H1 (cell line): ENCODE results near the gene MKLN1. TPM values are rescaled to one million over a fixed set of nuclear protein-coding genes. Genes with fewer than 3 reads are reported as not detected.

Experiments
- CTCF ChIA-PET: fragments of 300-600 bp; sonication (Branson Sonifier 250); formaldehyde crosslinking; loops from one replicate; lab custom pipeline; 2021; ENCODE audit not compliant: partially characterized antibody; lab: Charles Lee
- POLR2A ChIA-PET: fragments of 300-600 bp; sonication (Branson Sonifier 250); formaldehyde crosslinking; loops from one replicate; lab custom pipeline; 2021; ENCODE audit warnings: inconsistent platforms; ENCODE audit not compliant: partially characterized antibody; lab: Charles Lee
- DNase-seq, 2 experiments: peaks; one replicate each; pipeline versions ENCODE4 v3.0.0 to v3.0.0-alpha.2; 2010 to 2022; ENCODE audit warnings: low spot score in 2 of 2, low read depth in 1 of 2, mixed read lengths in 1 of 2
- FAIRE-seq: peaks from 2 replicates; lab custom pipeline; 2011; peaks lifted over from hg19 to GRCh38; lab: Jason Lieb, UNC
- H2AFZ ChIP-seq: 2 replicates; pipeline ENCODE4 v1.8.1; 2012; ENCODE audit warnings: low read length, inconsistent platforms
- H2AK5ac ChIP-seq: 2 replicates; pipeline ENCODE4 v1.6.1; 2013; ENCODE audit warnings: low read depth, low read length
- H2BK120ac ChIP-seq: replicated peaks from 2 replicates; pipeline ENCODE3; 2013; ENCODE audit warnings: low read depth, low read length, inconsistent platforms
- H2BK12ac ChIP-seq: 2 replicates; pipeline ENCODE4 v1.6.1; 2013; ENCODE audit warnings: low read depth, low read length
- H2BK15ac ChIP-seq: 2 replicates; pipeline ENCODE4 v1.6.1; 2013; ENCODE audit warnings: low read length
- H2BK20ac ChIP-seq: 2 replicates; pipeline ENCODE4 v1.6.1; 2013; ENCODE audit warnings: low read length
- H2BK5ac ChIP-seq: 2 replicates; pipeline ENCODE4 v1.6.1; 2013; ENCODE audit warnings: low read depth, low read length
- H3K14ac ChIP-seq: 2 replicates; pipeline ENCODE4 v1.6.1; 2013; ENCODE audit warnings: inconsistent platforms; ENCODE audit not compliant: insufficient read length
- H3K18ac ChIP-seq: 2 replicates; pipeline ENCODE4 v1.6.1; 2013; ENCODE audit warnings: low read length; ENCODE audit errors: extremely low read depth
- H3K23ac ChIP-seq: 2 replicates; pipeline ENCODE4 v1.6.1; 2013; ENCODE audit warnings: inconsistent platforms; ENCODE audit not compliant: insufficient read length
- H3K23me2 ChIP-seq: 2 replicates; pipeline ENCODE4 v1.6.1; 2013; ENCODE audit warnings: low read depth, low read length
- H3K27ac ChIP-seq: 2 replicates; pipeline ENCODE4 v1.6.1; 2011; ENCODE audit warnings: low read depth, low read length, inconsistent platforms
- H3K27me3 ChIP-seq, 4 experiments: replicated peaks in 1 of 4; 1 replicate in 1 of 4; 2 replicates in 3 of 4; pipeline versions ENCODE4 v1.6.1 to v1.8.1; 2011 to 2013; ENCODE audit warnings: low read length in 3 of 4, mild to moderate bottlenecking in 3 of 4, inconsistent platforms in 2 of 4, mixed read lengths in 2 of 4, moderate library complexity in 1 of 4; ENCODE audit not compliant: control insufficient read depth in 3 of 4, insufficient read depth in 3 of 4; ENCODE audit errors: extremely low read depth in 1 of 4
- H3K36me3 ChIP-seq, 4 experiments: 2 replicates each; pipeline versions ENCODE4 v1.6.1 to v1.8.1; 2011 to 2013; ENCODE audit warnings: mild to moderate bottlenecking in 4 of 4, low read length in 3 of 4, moderate library complexity in 2 of 4, control low read depth in 1 of 4, inconsistent platforms in 1 of 4; ENCODE audit not compliant: insufficient read depth in 4 of 4, control insufficient read depth in 2 of 4
- H3K4ac ChIP-seq: replicated peaks from 2 replicates; pipeline ENCODE3; 2013; ENCODE audit warnings: low read length, low read depth, mixed read lengths, inconsistent platforms; ENCODE audit not compliant: insufficient read length
- H3K4me1 ChIP-seq, 4 experiments: replicated peaks in 1 of 4; 1 replicate in 1 of 4; 2 replicates in 3 of 4; pipeline versions ENCODE4 v1.6.1 to v1.8.1; 2011 to 2013; ENCODE audit warnings: low read length in 3 of 4, inconsistent platforms in 2 of 4, mixed read lengths in 1 of 4; ENCODE audit not compliant: insufficient read depth in 4 of 4, control insufficient read depth in 3 of 4
- H3K4me2 ChIP-seq, 2 experiments: 2 replicates each; pipeline versions ENCODE4 v1.6.1 to v1.8.1; 2011 to 2013; ENCODE audit warnings: low read depth in 2 of 2, low read length in 2 of 2, control low read depth in 1 of 2, inconsistent platforms in 1 of 2, mild to moderate bottlenecking in 1 of 2; ENCODE audit not compliant: insufficient read depth in 1 of 2
- H3K4me3 ChIP-seq, 4 experiments: fragments of 200-600, 300-600 bp in 1 of 4; sonication (generic), shearing (Covaris generic), sonication (Bioruptor Twin) in 1 of 4; 2 replicates each; pipeline versions ENCODE4 v1.5.1 to v1.8.1; 2011 to 2016; ENCODE audit warnings: low read length in 4 of 4, low read depth in 3 of 4, control low read depth in 2 of 4, inconsistent platforms in 2 of 4, mild to moderate bottlenecking in 2 of 4, mixed read lengths in 1 of 4, moderate library complexity in 1 of 4; ENCODE audit not compliant: insufficient read depth in 2 of 4; ENCODE audit errors: extremely low read depth in 1 of 4
- H3K56ac ChIP-seq: replicated peaks from 2 replicates; pipeline ENCODE3; 2013; ENCODE audit warnings: low read depth, mild to moderate bottlenecking, mixed read lengths, low read length, inconsistent platforms; ENCODE audit not compliant: insufficient read length
- H3K79me1 ChIP-seq: 2 replicates; pipeline ENCODE4 v1.6.1; 2013; ENCODE audit warnings: low read depth, low read length, control low read depth
- H3K79me2 ChIP-seq, 2 experiments: 2 replicates each; pipeline versions ENCODE4 v1.6.1 to v1.8.1; 2012 to 2013; ENCODE audit warnings: low read length in 2 of 2, mild to moderate bottlenecking in 2 of 2, inconsistent platforms in 1 of 2; ENCODE audit not compliant: insufficient read depth in 2 of 2, control insufficient read depth in 1 of 2
- H3K9ac ChIP-seq, 4 experiments: replicated peaks in 1 of 4; 1 replicate in 1 of 4; 2 replicates in 3 of 4; pipeline versions ENCODE4 v1.6.1 to v1.8.1; 2011 to 2013; ENCODE audit warnings: low read depth in 3 of 4, low read length in 3 of 4, control low read depth in 2 of 4, mild to moderate bottlenecking in 2 of 4, moderate library complexity in 2 of 4, inconsistent platforms in 1 of 4; ENCODE audit errors: extremely low read depth in 1 of 4
- H3K9me3 ChIP-seq, 2 experiments: 2 replicates each; pipeline versions ENCODE4 v1.6.1 to v1.8.1; 2012 to 2013; ENCODE audit warnings: mild to moderate bottlenecking in 2 of 2, moderate library complexity in 2 of 2, control low read depth in 1 of 2, inconsistent platforms in 1 of 2, low read depth in 1 of 2, low read length in 1 of 2, mixed read lengths in 1 of 2; ENCODE audit not compliant: insufficient read depth in 2 of 2
- H4K20me1 ChIP-seq, 2 experiments: replicated peaks in 1 of 2; 2 replicates each; pipeline versions ENCODE3 to v1.8.1; 2011 to 2013; ENCODE audit warnings: inconsistent platforms in 2 of 2, low read length in 2 of 2, mild to moderate bottlenecking in 1 of 2; ENCODE audit not compliant: insufficient read depth in 2 of 2, control insufficient read depth in 1 of 2
- H4K5ac ChIP-seq: 2 replicates; pipeline ENCODE4 v1.6.1; 2013; ENCODE audit warnings: low read length, low read depth, mixed read lengths, inconsistent platforms; ENCODE audit not compliant: insufficient read length
- H4K8ac ChIP-seq: 2 replicates; pipeline ENCODE4 v1.8.0; 2013; ENCODE audit warnings: mild to moderate bottlenecking, moderate library complexity, low read length, inconsistent platforms; ENCODE audit not compliant: insufficient read depth; ENCODE audit errors: extremely low read depth
- H4K91ac ChIP-seq: replicated peaks from 2 replicates; pipeline ENCODE3; 2013; ENCODE audit warnings: low read length, mixed read lengths, inconsistent platforms; ENCODE audit not compliant: insufficient read length
- CTCF ChIP-seq, 3 experiments: IDR thresholded peaks; 1 replicate in 2 of 3; 2 replicates in 1 of 3; pipeline versions ENCODE4 v1.5.1 to v1.6.1; 2011; ENCODE audit warnings: low read length in 3 of 3, mild to moderate bottlenecking in 3 of 3, inconsistent platforms in 2 of 3, low read depth in 1 of 3, moderate library complexity in 1 of 3; ENCODE audit not compliant: insufficient read depth in 1 of 3; ENCODE audit errors: control extremely low read depth in 1 of 3
- E2F6 ChIP-seq: IDR thresholded peaks from 2 replicates; pipeline ENCODE4 v1.6.1; 2012; ENCODE audit warnings: inconsistent platforms
- EP300 ChIP-seq, 2 experiments: IDR thresholded peaks; 1 replicate in 1 of 2; 2 replicates in 1 of 2; pipeline ENCODE4 v1.6.1; 2011 to 2012; ENCODE audit warnings: low read depth in 2 of 2, low read length in 2 of 2, mild to moderate bottlenecking in 2 of 2, borderline replicate concordance in 1 of 2, inconsistent platforms in 1 of 2, moderate library complexity in 1 of 2
- HDAC6 ChIP-seq: IDR thresholded peaks from one replicate; pipeline ENCODE4 v1.7.1; 2012; ENCODE audit warnings: low read depth, mild to moderate bottlenecking, inconsistent platforms, low read length, moderate library complexity
- JUND ChIP-seq: IDR thresholded peaks from 2 replicates; pipeline ENCODE4 v1.6.1; 2011; ENCODE audit warnings: mild to moderate bottlenecking, improper control_type of control experiment, low read length
- KDM4A ChIP-seq: IDR thresholded peaks from one replicate; pipeline ENCODE4 v1.7.1; 2012; ENCODE audit warnings: low read depth, mild to moderate bottlenecking, moderate library complexity, low read length, inconsistent platforms; ENCODE audit not compliant: severe bottlenecking
- POLR2A ChIP-seq, 2 experiments: IDR thresholded peaks; 1 replicate in 1 of 2; 2 replicates in 1 of 2; pipeline ENCODE4 v1.6.1; 2011; ENCODE audit warnings: low read depth in 2 of 2, low read length in 2 of 2, mild to moderate bottlenecking in 2 of 2; ENCODE audit errors: control extremely low read depth in 1 of 2
- POU5F1 ChIP-seq: IDR thresholded peaks from 2 replicates; pipeline ENCODE4 v1.6.1; 2011; ENCODE audit warnings: low read depth, mild to moderate bottlenecking, low read length, moderate library complexity
- SIRT6 ChIP-seq: IDR thresholded peaks from one replicate; pipeline ENCODE4 v1.7.1; 2012; ENCODE audit warnings: low read length, inconsistent platforms
- TAF1 ChIP-seq: IDR thresholded peaks from 2 replicates; pipeline ENCODE4 v1.6.1; 2011; ENCODE audit warnings: mild to moderate bottlenecking, low read depth, low read length
- TEAD4 ChIP-seq: IDR thresholded peaks from 2 replicates; pipeline ENCODE4 v1.6.1; 2012; ENCODE audit warnings: low read depth, low read length, inconsistent platforms, mixed read lengths
- WGBS, 2 experiments: shearing (Covaris generic) in 1 of 2; methylation state at CpG; one replicate each; pipeline versions ENCODE4 v1.1.6 to v1.1.7; 2013 to 2015; ENCODE audit warnings: low lambda C conversion rate in 2 of 2, mixed read lengths in 2 of 2, inconsistent platforms in 1 of 2, low coverage in 1 of 2, missing lambda C conversion rate in 1 of 2; ENCODE audit not compliant: insufficient replicate concordance in 2 of 2, insufficient coverage in 1 of 2, insufficient read length in 1 of 2; ENCODE audit errors: extremely low coverage in 1 of 2, missing lambda C conversion rate in 1 of 2; 5-methylcytosine and 5-hydroxymethylcytosine counted together
- polyA plus RNA-seq, 7 experiments: library from polyadenylated mRNA; depleted of rRNA in 3 of 7; stranded (reverse) in 5 of 7; unstranded in 2 of 7; fragments of >200 nt in 5 of 7; fragments of 200-250 nt in 2 of 7; gene quantifications; 1 replicate in 5 of 7; 2 replicates in 1 of 7; 4 replicates in 1 of 7; pipeline versions ENCODE4 v1.2.1 to v1.2.3, GENCODE V29; 2011 to 2013; ENCODE audit warnings: missing spikeins in 2 of 7, mixed read lengths in 2 of 7
- total RNA-seq: library from RNA; stranded (reverse); fragmentation: NEBNext Ultra II Directional; extraction: Animal tissue kit (Norgen Biotek cat#: 25700); gene quantifications from 2 replicates; pipeline ENCODE4 v1.2.1, GENCODE V29; 2021

Gene MKLN1
- total and polyA plus RNA-seq, 2 of the 8 experiments (the other 6 are each of a cell fraction or from before 2014, with no cell fraction given), result 22.3 to 50.9 TPM

DNA sequence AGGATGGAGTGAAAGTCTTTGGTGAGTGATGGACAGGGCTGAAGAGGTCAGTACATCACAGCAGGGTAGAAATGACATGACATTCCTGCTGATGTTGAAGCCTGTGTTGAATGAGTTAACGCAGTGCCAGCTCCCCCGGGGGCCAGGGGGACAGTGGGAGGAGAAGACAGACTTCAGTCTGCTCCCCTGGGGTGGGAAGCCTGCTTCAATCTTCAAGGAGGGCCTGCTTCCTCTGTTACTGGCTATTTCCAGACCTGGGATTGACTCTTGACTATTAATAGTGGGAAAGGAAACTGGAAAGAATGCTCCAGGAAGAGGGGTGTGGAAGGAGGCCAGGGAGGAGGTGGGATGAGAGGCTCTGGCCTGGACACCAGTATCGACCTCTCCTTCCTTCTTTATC, 201.5 kb downstream of the MKLN1 start:
- Histone ChIP-seq H3K18ac (no peak overlapping the region), H3K4ac (no peak overlapping the region), H3K4me3 (no peak overlapping the region), H4K91ac (no peak overlapping the region), H3K23ac (no peak overlapping the region), H4K8ac (no peak overlapping the region), H3K56ac (no peak overlapping the region), H3K27me3 (no peaks in the 10 kb centered on the region), H2BK5ac (no peak overlapping the region), H2AFZ (no peak overlapping the region), H2BK12ac (no peak overlapping the region), H3K79me1 (peaks cover 20% of the 10 kb centered on the region), H2AK5ac (no peak overlapping the region), H4K20me1 (peaks cover 55 to 58% of the 10 kb centered on the region in 2 experiments), H3K23me2 (no peaks in the 10 kb centered on the region), H4K5ac (no peak overlapping the region), H2BK20ac (no peak overlapping the region), H3K9me3 (no peaks in the 10 kb centered on the region), H3K4me1 (peaks cover 6 to 34% (median 18%) of the 10 kb centered on the region in 4 experiments), H3K27ac (no peak overlapping the region), H3K9ac (no peak overlapping the region), H3K4me2 (peak overlapping the region in 1 of 2 experiments; percentile 15; a peak in 2 of 4 replicates), H3K36me3 (peaks cover 2 to 73% (median 7%) of the 10 kb centered on the region in 4 experiments; a peak in 7 of 8 replicates), H2BK120ac (no peak overlapping the region), H2BK15ac (no peak overlapping the region), H3K14ac (no peak overlapping the region), H3K79me2 (peaks cover 39 to 96% of the 10 kb centered on the region in 2 experiments)
- ChIA-PET POLR2A (interaction anchor here (1.1 to 6.9 kb wide), 2 partner anchors 8 to 126 kb away, joined by 3 to 28 read pairs; no protein-coding TSS in a partner anchor), CTCF (interaction anchor here (1.6 to 2.3 kb wide), 3 partner anchors 9 to 126 kb away, joined by 4 to 11 read pairs (median 7); no protein-coding TSS in a partner anchor)
- FAIRE-seq (no peak), DNase-seq (no peak)
- no peak for TF ChIP-seq JUND
- peak; percentile 27; the same call in 1 of the 2 replicates for TF ChIP-seq TEAD4
- no peak for TF ChIP-seq EP300 (IDR thresholded peaks at IDR 0.05; ENCODE audit: borderline replicate concordance in 1 of 2, low read depth in 2 of 2, low read length in 2 of 2)
- peak in 1 of 2 experiments; percentile 43; a peak in 1 of 3 replicates for TF ChIP-seq POLR2A (IDR thresholded peaks at IDR 0.05; ENCODE audit: control extremely low read depth in 1 of 2, low read depth in 2 of 2, low read length in 2 of 2)
- TF ChIP-seq CTCF (IDR thresholded peaks at IDR 0.05; ENCODE audit: control extremely low read depth in 1 of 3, insufficient read depth in 1 of 3, low read depth in 1 of 3, low read length in 3 of 3), result no peak
- TF ChIP-seq HDAC6, result no peak
- no peak for TF ChIP-seq TAF1
- no peak for TF ChIP-seq SIRT6
- no peak for TF ChIP-seq KDM4A
- no peak for TF ChIP-seq E2F6
- TF ChIP-seq POU5F1, result no peak
- 88% methylated on average over 2 of the region's 3 CpGs; no CpG with 5 or more reads in 1 of the 2 experiments for WGBS, 2 experiments
